22Rv1 (cell line): ENCODE measurements around the gene PLEKHA8.

Experiments used
- ZFX ChIP-seq: fragments of 450-650 bp; IDR thresholded peaks from 2 replicates; pipeline ENCODE4 v1.6.1; 2017; ENCODE audit warnings: antibody characterized with exemption, borderline replicate concordance
- TF ChIP-seq, protein P1 (sequence below): fragments of 450-650 bp; IDR thresholded peaks from 2 replicates; pipeline ENCODE4 v1.5.1; 2017; ENCODE audit warnings: mild to moderate bottlenecking

GRCh38 chr7:30066687-30067086, 38.5 kb downstream of the PLEKHA8 start:
- TF ChIP-seq, protein P1, sequence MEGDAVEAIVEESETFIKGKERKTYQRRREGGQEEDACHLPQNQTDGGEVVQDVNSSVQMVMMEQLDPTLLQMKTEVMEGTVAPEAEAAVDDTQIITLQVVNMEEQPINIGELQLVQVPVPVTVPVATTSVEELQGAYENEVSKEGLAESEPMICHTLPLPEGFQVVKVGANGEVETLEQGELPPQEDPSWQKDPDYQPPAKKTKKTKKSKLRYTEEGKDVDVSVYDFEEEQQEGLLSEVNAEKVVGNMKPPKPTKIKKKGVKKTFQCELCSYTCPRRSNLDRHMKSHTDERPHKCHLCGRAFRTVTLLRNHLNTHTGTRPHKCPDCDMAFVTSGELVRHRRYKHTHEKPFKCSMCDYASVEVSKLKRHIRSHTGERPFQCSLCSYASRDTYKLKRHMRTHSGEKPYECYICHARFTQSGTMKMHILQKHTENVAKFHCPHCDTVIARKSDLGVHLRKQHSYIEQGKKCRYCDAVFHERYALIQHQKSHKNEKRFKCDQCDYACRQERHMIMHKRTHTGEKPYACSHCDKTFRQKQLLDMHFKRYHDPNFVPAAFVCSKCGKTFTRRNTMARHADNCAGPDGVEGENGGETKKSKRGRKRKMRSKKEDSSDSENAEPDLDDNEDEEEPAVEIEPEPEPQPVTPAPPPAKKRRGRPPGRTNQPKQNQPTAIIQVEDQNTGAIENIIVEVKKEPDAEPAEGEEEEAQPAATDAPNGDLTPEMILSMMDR = no peak
- TF ChIP-seq ZFX = no peak
